ENCODE data around the gene TRIM73.
"Not testable (repeated sequence)": the region's sequence is repeated elsewhere in the genome, so short reads cannot be mapped to it uniquely, and the experiment has no call there.

GRCh38 chr7:75419210-75419609 is 23.8 kb downstream of the TRIM73 start:
- not testable (repeated sequence) for TF ChIP-seq CTCF, POLR2A (IDR thresholded peaks at IDR 0.05)

Data from heart left ventricle (tissue), 13 donors.